Trophoblast cell (in vitro differentiated cells and primary cell): ENCODE results near the gene NAIF1.

ENCODE experiments used
- DNase-seq, 2 donors: peaks; one replicate each; pipeline ENCODE4 v3.0.0-alpha.2; 2016
- H2AFZ ChIP-seq: 2 replicates; pipeline ENCODE4 v1.6.1; 2013; ENCODE audit warnings: low read length, moderate library complexity, mild to moderate bottlenecking; ENCODE audit not compliant: insufficient read depth, poor library complexity
- H2AK5ac ChIP-seq: 2 replicates; pipeline ENCODE4 v1.6.1; 2013; ENCODE audit warnings: mild to moderate bottlenecking, low read length
- H2BK120ac ChIP-seq: 2 replicates; pipeline ENCODE4 v1.6.1; 2013; ENCODE audit warnings: low read length, mild to moderate bottlenecking, moderate library complexity; ENCODE audit not compliant: insufficient read depth, poor library complexity
- H2BK12ac ChIP-seq: 2 replicates; pipeline ENCODE4 v1.6.1; 2013; ENCODE audit warnings: mild to moderate bottlenecking, low read length, moderate library complexity
- H2BK5ac ChIP-seq: 2 replicates; pipeline ENCODE4 v1.6.1; 2013; ENCODE audit warnings: low read length, low read depth, moderate library complexity, mild to moderate bottlenecking; ENCODE audit not compliant: poor library complexity
- H3K14ac ChIP-seq: 2 replicates; pipeline ENCODE4 v1.6.1; 2013; ENCODE audit warnings: mild to moderate bottlenecking, low read length
- H3K18ac ChIP-seq: 2 replicates; pipeline ENCODE4 v1.6.1; 2013; ENCODE audit warnings: mild to moderate bottlenecking, low read length
- H3K23ac ChIP-seq: 2 replicates; pipeline ENCODE4 v1.6.1; 2013; ENCODE audit warnings: low read length
- H3K27ac ChIP-seq: 2 replicates; pipeline ENCODE4 v1.5.1; 2013; ENCODE audit warnings: low read depth, mild to moderate bottlenecking, inconsistent platforms, low read length, moderate library complexity
- H3K27me3 ChIP-seq: 2 replicates; pipeline ENCODE4 v1.6.1; 2013; ENCODE audit warnings: inconsistent platforms, mild to moderate bottlenecking, low read length, moderate library complexity; ENCODE audit not compliant: insufficient read depth
- H3K36me3 ChIP-seq, 2 experiments: 1 replicate in 1 of 2; 2 replicates in 1 of 2; pipeline ENCODE4 v1.6.1; 2013; ENCODE audit warnings: low read length in 2 of 2, mild to moderate bottlenecking in 2 of 2, moderate library complexity in 1 of 2; ENCODE audit not compliant: insufficient read depth in 2 of 2, control insufficient read depth in 1 of 2
- H3K4ac ChIP-seq: 2 replicates; pipeline ENCODE4 v1.6.1; 2013; ENCODE audit warnings: low read depth, mild to moderate bottlenecking, low read length, moderate library complexity
- H3K4me1 ChIP-seq, 2 experiments: 1 replicate in 1 of 2; 2 replicates in 1 of 2; pipeline ENCODE4 v1.6.1; 2013; ENCODE audit warnings: low read length in 2 of 2, mild to moderate bottlenecking in 2 of 2, moderate library complexity in 1 of 2; ENCODE audit not compliant: insufficient read depth in 2 of 2, control insufficient read depth in 1 of 2
- H3K4me2 ChIP-seq: 2 replicates; pipeline ENCODE4 v1.6.1; 2013; ENCODE audit warnings: inconsistent platforms, mild to moderate bottlenecking, low read length, moderate library complexity
- H3K4me3 ChIP-seq: 2 replicates; pipeline ENCODE4 v1.5.1; 2013; ENCODE audit warnings: mild to moderate bottlenecking, low read depth, low read length, inconsistent platforms
- H3K79me1 ChIP-seq: one replicate; pipeline ENCODE4 v1.6.1; 2013; ENCODE audit warnings: low read length
- H3K79me2 ChIP-seq: 2 replicates; pipeline ENCODE4 v1.6.1; 2013; ENCODE audit warnings: low read length, mild to moderate bottlenecking; ENCODE audit not compliant: control insufficient read depth, insufficient read depth, poor library complexity
- H3K9ac ChIP-seq: 2 replicates; pipeline ENCODE4 v1.6.1; 2013; ENCODE audit warnings: mild to moderate bottlenecking, low read length
- H3K9me3 ChIP-seq: 2 replicates; pipeline ENCODE4 v1.6.1; 2013; ENCODE audit warnings: low read depth, mild to moderate bottlenecking, control low read depth, inconsistent platforms, low read length; ENCODE audit not compliant: insufficient read depth
- H4K12ac ChIP-seq: 2 replicates; pipeline ENCODE4 v1.6.1; 2013; ENCODE audit warnings: low read depth, mild to moderate bottlenecking, low read length, moderate library complexity
- H4K8ac ChIP-seq: 2 replicates; pipeline ENCODE4 v1.6.1; 2013; ENCODE audit warnings: low read depth, mild to moderate bottlenecking, low read length, moderate library complexity
- H4K91ac ChIP-seq: one replicate; pipeline ENCODE4 v1.6.1; 2013; ENCODE audit warnings: low read depth, mild to moderate bottlenecking, low read length, moderate library complexity
- WGBS: extraction: QIAGEN DNeasy Blood & Tissue Kit; methylation state at CpG from one replicate; pipeline ENCODE4 v1.1.7; 2013; ENCODE audit warnings: missing lambda C conversion rate; ENCODE audit not compliant: insufficient read length, insufficient coverage; ENCODE audit errors: extremely low coverage; 5-methylcytosine and 5-hydroxymethylcytosine counted together

The NAIF1 gene

GRCh38 chr9:128094166-128094949, 27.2 kb upstream of the NAIF1 start:
- Histone ChIP-seq H3K27ac (no peak overlapping the region), H2BK5ac (no peak overlapping the region), H3K18ac (no peak overlapping the region), H3K23ac (no peak overlapping the region), H2AK5ac (no peak overlapping the region), H3K14ac (no peak overlapping the region), H4K91ac (no peak overlapping the region), H3K9ac (no peak overlapping the region), H3K27me3 (no peaks in the 10 kb centered on the region), H3K4me1 (peaks cover 18 to 19% of the 10 kb centered on the region in 2 experiments), H4K12ac (no peak overlapping the region), H3K4ac (no peak overlapping the region), H2AFZ (no peak overlapping the region), H3K9me3 (no peaks in the 10 kb centered on the region), H3K79me2 (peaks cover 9% of the 10 kb centered on the region), H2BK120ac (no peak overlapping the region), H3K79me1 (peaks cover 17% of the 10 kb centered on the region), H3K4me3 (no peak overlapping the region), H4K8ac (no peak overlapping the region), H3K36me3 (no peaks in the 10 kb centered on the region), H3K4me2 (no peak overlapping the region), H2BK12ac (no peak overlapping the region)
- peak; percentile 99 for DNase-seq
- WGBS: no CpG with 5 or more reads among the region's 8 CpGs

- no peaks in the 10 kb centered on the region for H3K9me3 ChIP-seq
- H2BK5ac ChIP-seq: no peak overlapping the region
- H3K18ac ChIP-seq: no peak overlapping the region
- no peak overlapping the region for H3K4ac ChIP-seq
- no peak for DNase-seq
- H3K9ac ChIP-seq: no peak overlapping the region
- no peak overlapping the region for H2AK5ac ChIP-seq
- no peak overlapping the region for H4K91ac ChIP-seq
- H3K79me2 ChIP-seq: peaks cover 2% of the 10 kb centered on the region
- H4K12ac ChIP-seq: no peak overlapping the region
- peaks cover 15 to 17% of the 10 kb centered on the region in 2 experiments for H3K4me1 ChIP-seq
- H3K4me2 ChIP-seq: no peak overlapping the region
- no peak overlapping the region for H2BK12ac ChIP-seq
- no CpG with 5 or more reads among the region's 4 CpGs for WGBS
- H3K23ac ChIP-seq: no peak overlapping the region
- peaks cover 7% of the 10 kb centered on the region for H3K79me1 ChIP-seq
- H2AFZ ChIP-seq: no peak overlapping the region
- H3K27ac ChIP-seq: no peak overlapping the region
- H3K4me3 ChIP-seq: no peak overlapping the region
- no peak overlapping the region for H3K14ac ChIP-seq
- H4K8ac ChIP-seq: no peak overlapping the region
- no peaks in the 10 kb centered on the region for H3K27me3 ChIP-seq
- H3K36me3 ChIP-seq: no peaks in the 10 kb centered on the region
- H2BK120ac ChIP-seq: no peak overlapping the region
These were observed 25.9 kb upstream of the NAIF1 start for GRCh38 chr9:128093011-128093410.

GRCh38 chr9:128092199-128092977, 25.3 kb upstream of the NAIF1 start:
- Histone ChIP-seq H3K79me2 (no peaks in the 10 kb centered on the region), H3K4me2 (no peak overlapping the region), H3K27ac (no peak overlapping the region), H3K18ac (no peak overlapping the region), H3K9me3 (no peaks in the 10 kb centered on the region), H2BK5ac (no peak overlapping the region), H2AK5ac (no peak overlapping the region), H2BK12ac (no peak overlapping the region), H3K14ac (no peak overlapping the region), H3K36me3 (no peaks in the 10 kb centered on the region), H2AFZ (no peak overlapping the region), H4K8ac (no peak overlapping the region), H3K79me1 (peaks cover under 1% of the 10 kb centered on the region), H3K27me3 (no peaks in the 10 kb centered on the region), H4K91ac (no peak overlapping the region), H4K12ac (no peak overlapping the region), H3K4me3 (no peak overlapping the region), H3K4me1 (peaks cover 9 to 12% of the 10 kb centered on the region in 2 experiments), H3K9ac (no peak overlapping the region), H3K4ac (no peak overlapping the region), H3K23ac (no peak overlapping the region), H2BK120ac (no peak overlapping the region)
- DNase-seq: no peak
- no CpG with 5 or more reads among the region's 16 CpGs for WGBS

GRCh38 chr9:128091571-128091970, 24.5 kb upstream of the NAIF1 start:
- Histone ChIP-seq H2BK12ac (no peak overlapping the region), H3K9me3 (no peaks in the 10 kb centered on the region), H4K8ac (no peak overlapping the region)

More at GRCh38 chr9:128091571-128091970, 24.5 kb upstream of the NAIF1 start:
- H3K4me1 ChIP-seq: peaks cover 3 to 6% of the 10 kb centered on the region in 2 experiments
- no peak overlapping the region for H2BK120ac ChIP-seq
- no peaks in the 10 kb centered on the region for H3K79me2 ChIP-seq
- no peak overlapping the region for H4K91ac ChIP-seq
- H3K23ac ChIP-seq: no peak overlapping the region
- no peaks in the 10 kb centered on the region for H3K79me1 ChIP-seq
- no peak overlapping the region for H4K12ac ChIP-seq
- no peak overlapping the region for H2AK5ac ChIP-seq
- H3K27me3 ChIP-seq: no peaks in the 10 kb centered on the region
- H3K36me3 ChIP-seq: no peaks in the 10 kb centered on the region
- H3K4me2 ChIP-seq: no peak overlapping the region
- H3K4me3 ChIP-seq: no peak overlapping the region
- no CpG with 5 or more reads among the region's 13 CpGs for WGBS
- DNase-seq: no peak
- no peak overlapping the region for H2AFZ ChIP-seq
- H3K14ac ChIP-seq: no peak overlapping the region
- H3K27ac ChIP-seq: no peak overlapping the region
- no peak overlapping the region for H3K9ac ChIP-seq
- H3K18ac ChIP-seq: no peak overlapping the region
- H3K4ac ChIP-seq: no peak overlapping the region
- no peak overlapping the region for H2BK5ac ChIP-seq
